ENCODE results near the gene PKHD1. TPM values are rescaled to one million over a fixed set of nuclear protein-coding genes. Genes with fewer than 3 reads are reported as not detected.

The PKHD1 gene
- total RNA-seq, 1 donor from 2014 or later = not detected

DNA sequence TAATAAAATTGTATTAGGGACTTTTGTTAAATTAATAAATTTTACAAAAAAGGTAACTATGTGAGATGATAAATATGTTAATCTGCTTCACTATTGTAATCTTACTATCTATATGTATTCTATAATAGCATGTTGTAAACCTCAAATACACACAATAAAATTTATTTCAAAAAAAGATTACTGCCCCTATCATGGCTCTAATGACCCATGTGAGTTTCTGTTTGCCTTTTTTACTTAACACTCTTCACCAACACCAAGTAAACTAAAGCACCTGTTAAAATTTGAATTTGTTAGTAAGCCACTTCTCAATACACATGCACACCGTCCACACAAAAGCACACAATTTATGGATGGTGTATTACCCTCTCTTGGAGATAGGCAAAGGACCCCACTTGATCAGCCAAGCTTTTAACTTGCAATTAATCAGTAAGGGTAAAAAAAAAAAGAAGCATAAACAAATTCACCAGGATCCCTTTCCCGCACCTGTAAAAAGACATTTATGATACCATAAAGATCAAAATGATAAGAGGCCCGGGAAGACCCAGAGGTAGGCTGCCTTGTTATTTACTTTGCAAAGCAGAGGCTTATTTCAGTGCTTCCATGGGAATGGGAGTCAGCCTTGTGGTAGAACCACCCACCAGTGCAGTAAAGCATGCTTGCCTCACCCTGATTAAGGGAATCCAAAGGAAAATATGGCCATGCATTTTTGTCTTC is 28.6 kb upstream of the PKHD1 start:
- no peak for DNase-seq (ENCODE audit: low spot score in 2 of 2)
- Histone ChIP-seq H3K4me3 (no peak overlapping the region), H3K36me3 (no peaks in the 10 kb centered on the region), H3K27me3 (no peaks in the 10 kb centered on the region), H3K4me1 (no peaks in the 10 kb centered on the region), H3K9me3 (no peaks in the 10 kb centered on the region), H3K27ac (no peak overlapping the region)
- intact Hi-C loops (cut with DNase I) = no loop called here
- TF ChIP-seq CTCF (IDR thresholded peaks at IDR 0.05) = no peak

GRCh38 chr6:52115145-52115741 is 27.8 kb upstream of the PKHD1 start:
- no peak for DNase-seq (ENCODE audit: low spot score in 2 of 2)
- Histone ChIP-seq H3K4me1 (no peaks in the 10 kb centered on the region), H3K4me3 (no peak overlapping the region), H3K27me3 (no peaks in the 10 kb centered on the region), H3K27ac (no peak overlapping the region), H3K36me3 (no peaks in the 10 kb centered on the region), H3K9me3 (no peaks in the 10 kb centered on the region)
- no peak for TF ChIP-seq CTCF (IDR thresholded peaks at IDR 0.05)
- intact Hi-C loops (cut with DNase I) = no loop called here

DNA sequence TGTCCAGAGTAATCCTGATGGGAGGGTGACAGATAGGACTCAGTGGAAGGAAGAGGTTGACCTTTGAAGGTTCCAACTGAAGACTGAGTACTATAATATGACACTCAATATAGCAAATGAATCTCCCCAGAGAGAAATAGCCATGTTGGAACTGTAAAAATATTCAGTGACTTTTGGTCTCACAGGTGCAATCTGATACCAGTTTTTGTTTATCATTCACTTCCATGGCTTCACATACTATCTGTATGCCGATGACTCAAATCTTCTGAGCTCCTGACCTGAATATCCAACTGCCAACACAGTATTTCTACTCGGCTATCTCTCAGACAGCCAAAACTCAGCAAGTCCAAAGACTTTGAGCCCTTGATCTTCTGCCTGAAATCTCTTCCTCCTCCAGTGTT is 21.8 kb upstream of the PKHD1 start:
- intact Hi-C loops (cut with DNase I) = no loop called here
- no peak for DNase-seq (ENCODE audit: low spot score in 2 of 2)
- Histone ChIP-seq H3K4me1 (no peaks in the 10 kb centered on the region), H3K9me3 (no peaks in the 10 kb centered on the region), H3K4me3 (no peak overlapping the region), H3K36me3 (no peaks in the 10 kb centered on the region), H3K27ac (no peak overlapping the region), H3K27me3 (no peaks in the 10 kb centered on the region)
- TF ChIP-seq CTCF (IDR thresholded peaks at IDR 0.05) = no peak

- intact Hi-C loops (cut with DNase I) = no loop called here
- Histone ChIP-seq H3K9me3 (no peaks in the 10 kb centered on the region), H3K4me1 (no peaks in the 10 kb centered on the region), H3K36me3 (no peaks in the 10 kb centered on the region), H3K4me3 (no peak overlapping the region), H3K27ac (no peak overlapping the region), H3K27me3 (no peaks in the 10 kb centered on the region)
- no peak for TF ChIP-seq CTCF (IDR thresholded peaks at IDR 0.05)
- no peak for DNase-seq (ENCODE audit: low spot score in 2 of 2)
Observed at GRCh38 chr6:52108128-52108527, 20.7 kb upstream of the PKHD1 start.

DNA sequence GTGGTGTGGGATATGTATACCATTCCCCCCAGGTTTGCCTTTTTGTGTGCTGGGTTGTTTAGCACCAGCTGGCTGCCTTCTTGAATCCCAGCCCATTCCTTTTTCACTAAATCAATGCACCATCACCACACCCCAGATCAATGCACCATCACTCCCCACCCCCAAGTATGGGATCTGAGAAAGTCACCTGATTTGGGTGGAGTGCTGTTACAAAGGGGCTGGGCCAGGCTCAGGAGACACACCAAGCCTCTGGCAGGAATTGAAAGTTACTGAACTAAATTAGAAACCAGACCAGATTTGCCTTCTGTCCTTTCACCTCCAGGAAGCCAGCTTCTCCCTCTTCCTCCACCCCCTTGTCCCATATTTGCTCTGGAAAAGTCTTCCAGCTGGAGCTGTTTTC is 19.6 kb upstream of the PKHD1 start:
- Histone ChIP-seq H3K27me3 (no peaks in the 10 kb centered on the region), H3K9me3 (no peaks in the 10 kb centered on the region), H3K4me3 (no peak overlapping the region), H3K36me3 (no peaks in the 10 kb centered on the region), H3K4me1 (no peaks in the 10 kb centered on the region), H3K27ac (no peak overlapping the region)
- TF ChIP-seq CTCF (IDR thresholded peaks at IDR 0.05) = no peak
- intact Hi-C loops (cut with DNase I) = no loop called here
- DNase-seq (ENCODE audit: low spot score in 2 of 2) = no peak
